Measurements from ENCODE around the gene PEMT.

The PEMT gene

DNA sequence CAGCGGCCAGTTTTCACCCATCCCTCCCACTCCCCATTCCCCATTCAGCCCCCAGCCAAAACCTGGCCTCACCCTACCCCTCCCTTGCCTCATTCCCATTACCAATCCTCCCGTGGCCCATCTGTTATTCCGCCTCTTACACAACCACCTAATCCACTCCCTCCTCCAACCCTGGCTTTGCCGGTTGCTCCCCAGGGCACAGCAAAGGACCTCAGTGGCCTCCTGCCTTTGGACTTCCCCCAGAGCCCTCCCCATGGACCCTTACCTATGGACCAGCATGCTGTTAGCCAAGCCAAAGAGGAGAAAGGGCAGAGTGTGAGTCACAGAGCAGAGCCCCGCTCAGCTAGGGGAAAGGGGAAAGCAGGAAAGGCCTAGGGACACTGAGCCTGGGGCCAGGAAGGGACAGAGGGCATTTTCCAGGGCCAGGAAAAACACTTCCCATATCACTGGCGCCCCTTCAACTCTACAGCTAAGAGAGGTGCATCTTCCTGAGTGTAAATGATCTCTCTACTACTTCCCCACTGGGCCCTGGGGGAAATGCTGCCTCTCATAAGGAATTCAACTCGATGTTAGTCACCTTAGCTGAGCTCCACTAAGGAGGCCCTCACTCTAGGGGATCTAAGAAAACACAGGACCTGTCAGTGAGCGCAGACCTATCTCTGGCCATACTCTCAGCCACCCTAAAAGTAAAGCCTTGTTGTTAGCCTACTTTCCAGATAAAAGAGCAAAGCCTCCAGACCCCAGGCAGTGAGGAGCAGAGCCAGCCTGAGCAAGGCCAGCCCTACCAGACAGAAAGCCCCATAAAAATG is 10.6 kb downstream of the PEMT start:
- DNase-seq (ENCODE audit: low spot score), result no peak
- in situ Hi-C loops (cut with MboI; ENCODE audit: low pct_unique_long_range_greater_than_20kb, low sequenced_read_pairs, unreplicated experiment), result no loop called here
- TF ChIP-seq, protein P1, sequence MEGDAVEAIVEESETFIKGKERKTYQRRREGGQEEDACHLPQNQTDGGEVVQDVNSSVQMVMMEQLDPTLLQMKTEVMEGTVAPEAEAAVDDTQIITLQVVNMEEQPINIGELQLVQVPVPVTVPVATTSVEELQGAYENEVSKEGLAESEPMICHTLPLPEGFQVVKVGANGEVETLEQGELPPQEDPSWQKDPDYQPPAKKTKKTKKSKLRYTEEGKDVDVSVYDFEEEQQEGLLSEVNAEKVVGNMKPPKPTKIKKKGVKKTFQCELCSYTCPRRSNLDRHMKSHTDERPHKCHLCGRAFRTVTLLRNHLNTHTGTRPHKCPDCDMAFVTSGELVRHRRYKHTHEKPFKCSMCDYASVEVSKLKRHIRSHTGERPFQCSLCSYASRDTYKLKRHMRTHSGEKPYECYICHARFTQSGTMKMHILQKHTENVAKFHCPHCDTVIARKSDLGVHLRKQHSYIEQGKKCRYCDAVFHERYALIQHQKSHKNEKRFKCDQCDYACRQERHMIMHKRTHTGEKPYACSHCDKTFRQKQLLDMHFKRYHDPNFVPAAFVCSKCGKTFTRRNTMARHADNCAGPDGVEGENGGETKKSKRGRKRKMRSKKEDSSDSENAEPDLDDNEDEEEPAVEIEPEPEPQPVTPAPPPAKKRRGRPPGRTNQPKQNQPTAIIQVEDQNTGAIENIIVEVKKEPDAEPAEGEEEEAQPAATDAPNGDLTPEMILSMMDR (IDR thresholded peaks at IDR 0.05; ENCODE audit: extremely low read depth, insufficient read depth, missing control alignments), result no peak

- TF ChIP-seq, protein P1 (IDR thresholded peaks at IDR 0.05; ENCODE audit: extremely low read depth, insufficient read depth, missing control alignments), result no peak
- in situ Hi-C loops (cut with MboI; ENCODE audit: low pct_unique_long_range_greater_than_20kb, low sequenced_read_pairs, unreplicated experiment), result no loop called here
- no peak for DNase-seq (ENCODE audit: low spot score)
Observed at GRCh38 chr17:17579691-17580090, 11.8 kb downstream of the PEMT start.

DNA sequence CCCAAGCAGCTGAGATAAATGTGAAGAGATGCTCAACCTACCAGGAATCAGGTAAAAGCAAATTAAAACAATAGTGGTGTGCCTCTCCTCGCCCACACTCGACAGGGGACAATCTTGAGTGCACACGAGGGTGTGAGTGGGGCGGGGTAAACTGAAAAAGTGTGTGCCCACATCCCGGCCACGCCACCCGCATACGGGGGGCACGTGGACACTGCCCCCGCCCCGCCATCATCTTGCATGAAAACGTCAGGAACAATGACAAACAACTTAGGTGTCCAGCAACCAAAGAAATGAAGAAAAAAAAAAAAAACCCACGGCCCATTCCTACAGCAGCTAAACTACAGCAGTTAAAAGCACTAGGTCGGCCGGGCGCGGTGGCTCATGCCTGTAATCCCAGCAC is 14.1 kb downstream of the PEMT start:
- TF ChIP-seq, protein P1 (IDR thresholded peaks at IDR 0.05; ENCODE audit: extremely low read depth, insufficient read depth, missing control alignments), result no peak
- in situ Hi-C loops (cut with MboI; ENCODE audit: low pct_unique_long_range_greater_than_20kb, low sequenced_read_pairs, unreplicated experiment), result no loop called here
- DNase-seq (ENCODE audit: low spot score), result no peak

DNA sequence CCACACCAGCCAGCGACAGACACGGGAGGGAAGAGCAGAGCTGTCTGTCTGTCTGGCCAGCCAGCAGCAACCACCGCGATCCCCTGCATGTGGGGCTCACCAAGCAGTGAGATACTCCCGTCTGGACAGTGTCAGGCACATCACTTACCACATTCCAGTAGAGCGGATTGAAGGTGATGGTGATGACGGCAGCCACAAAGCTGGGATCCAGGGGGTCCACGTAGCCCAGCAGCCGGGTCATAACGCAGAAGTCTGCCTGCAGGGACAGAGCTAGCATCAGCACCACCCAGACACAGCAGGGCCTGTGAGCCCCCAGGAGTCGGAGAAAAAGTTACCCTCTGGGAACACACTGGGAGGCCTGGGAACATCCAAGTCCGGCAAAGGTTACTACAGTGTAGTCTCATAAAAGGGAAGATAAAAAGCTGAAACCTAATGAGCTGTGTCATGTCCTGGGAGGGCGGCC is 14.7 kb downstream of the PEMT start:
- in situ Hi-C loops (cut with MboI; ENCODE audit: low pct_unique_long_range_greater_than_20kb, low sequenced_read_pairs, unreplicated experiment), result no loop called here
- TF ChIP-seq, protein P1 (IDR thresholded peaks at IDR 0.05; ENCODE audit: extremely low read depth, insufficient read depth, missing control alignments), result no peak
- no peak for DNase-seq (ENCODE audit: low spot score)

GRCh38 chr17:17575360-17576251 is 15.9 kb downstream of the PEMT start:
- in situ Hi-C loops (cut with MboI; ENCODE audit: low pct_unique_long_range_greater_than_20kb, low sequenced_read_pairs, unreplicated experiment), result no loop called here
- no peak for DNase-seq (ENCODE audit: low spot score)

GRCh38 chr17:17573912-17574311 is 17.6 kb downstream of the PEMT start:
- no peak for DNase-seq (ENCODE audit: low spot score)
- TF ChIP-seq, protein P1 (IDR thresholded peaks at IDR 0.05; ENCODE audit: extremely low read depth, insufficient read depth, missing control alignments), result no peak
- in situ Hi-C loops (cut with MboI; ENCODE audit: low pct_unique_long_range_greater_than_20kb, low sequenced_read_pairs, unreplicated experiment), result no loop called here

More at GRCh38 chr17:17575360-17576251, 15.9 kb downstream of the PEMT start:
- TF ChIP-seq, protein P1 (IDR thresholded peaks at IDR 0.05; ENCODE audit: extremely low read depth, insufficient read depth, missing control alignments), result no peak
